AG20443 (cell line): ENCODE measurements around the gene RNF14.

Source experiments
- DNase-seq: peaks from one replicate; pipeline ENCODE4 v3.0.0; 2012; ENCODE audit warnings: low spot score, mixed read lengths

Gene RNF14

DNA sequence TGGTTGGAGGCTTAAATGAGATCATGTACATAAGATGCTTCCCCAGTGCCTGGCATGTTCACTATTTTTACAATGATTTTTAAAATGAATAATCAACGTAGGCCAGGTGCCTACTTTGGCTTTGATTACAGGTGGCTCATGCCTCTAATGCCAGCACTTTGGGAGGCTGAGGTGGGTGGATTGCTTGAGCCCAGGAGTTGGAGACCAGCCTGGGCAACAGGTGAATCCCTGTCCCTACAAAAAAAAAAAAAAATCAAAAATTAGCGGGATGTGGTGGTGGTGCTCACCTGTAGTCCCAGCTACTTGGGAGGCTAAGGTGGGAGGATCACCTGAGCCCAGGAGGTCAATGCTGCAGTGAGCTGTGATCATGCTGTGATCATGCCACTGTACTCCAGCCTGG is 20.1 kb upstream of the RNF14 start:
- no peak for DNase-seq

DNA sequence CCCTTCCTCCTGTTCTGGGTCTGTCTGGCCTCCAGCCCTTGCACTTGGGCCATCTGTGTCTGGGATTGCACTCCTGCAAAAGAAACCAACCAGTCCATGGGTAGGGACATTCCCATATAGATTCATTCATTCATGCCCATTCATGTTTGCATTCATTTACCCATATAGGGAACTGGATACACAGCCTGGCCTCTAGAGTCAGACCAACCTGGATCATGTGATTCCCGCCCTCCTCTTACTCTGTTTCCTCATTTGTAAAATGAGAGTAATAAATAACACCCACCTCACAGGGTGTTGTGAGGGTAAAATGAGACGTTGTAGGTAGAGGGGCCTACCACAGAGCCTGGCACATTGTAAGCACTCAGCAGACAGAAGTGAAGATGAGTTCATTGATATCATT is 19.4 kb upstream of the RNF14 start:
- no peak for DNase-seq

DNA sequence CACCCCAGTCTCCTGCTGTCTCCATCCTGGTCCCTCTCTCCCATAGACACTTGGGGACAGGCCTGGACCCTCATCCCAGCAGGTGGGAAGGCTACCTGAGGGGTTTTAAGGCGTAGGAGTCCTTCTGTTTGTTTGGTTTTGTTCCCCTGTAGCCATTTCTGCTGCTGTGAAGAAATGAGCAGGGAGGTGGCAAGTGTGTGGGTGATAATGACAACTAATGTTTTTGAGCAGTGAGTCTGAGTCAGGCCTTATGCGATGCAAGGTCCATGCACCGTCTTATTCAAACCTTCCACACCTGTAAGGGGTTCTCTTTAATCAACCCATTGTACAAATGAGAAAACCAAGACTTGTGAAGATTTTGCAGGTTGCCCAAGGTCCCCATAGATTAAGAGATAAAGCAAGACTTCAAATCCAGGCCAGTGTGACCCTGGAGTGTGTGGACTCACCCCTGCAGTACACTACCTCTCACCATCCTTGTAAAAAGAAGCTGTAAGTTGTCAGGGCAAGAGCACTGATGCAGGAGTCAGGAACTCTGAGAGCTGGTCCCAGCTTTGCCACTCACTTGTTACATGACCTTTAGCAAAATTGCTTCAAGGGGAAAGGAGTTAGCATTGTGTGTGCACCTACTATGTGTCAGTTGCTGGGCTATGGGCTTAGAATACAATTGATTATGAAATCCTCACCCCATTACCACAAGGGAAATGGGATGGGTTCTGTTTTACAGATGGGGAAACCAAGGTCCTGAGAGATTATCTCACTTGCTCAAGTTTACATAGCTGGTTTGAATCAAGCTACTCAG is 18.5 kb upstream of the RNF14 start:
- DNase-seq = no peak

DNA sequence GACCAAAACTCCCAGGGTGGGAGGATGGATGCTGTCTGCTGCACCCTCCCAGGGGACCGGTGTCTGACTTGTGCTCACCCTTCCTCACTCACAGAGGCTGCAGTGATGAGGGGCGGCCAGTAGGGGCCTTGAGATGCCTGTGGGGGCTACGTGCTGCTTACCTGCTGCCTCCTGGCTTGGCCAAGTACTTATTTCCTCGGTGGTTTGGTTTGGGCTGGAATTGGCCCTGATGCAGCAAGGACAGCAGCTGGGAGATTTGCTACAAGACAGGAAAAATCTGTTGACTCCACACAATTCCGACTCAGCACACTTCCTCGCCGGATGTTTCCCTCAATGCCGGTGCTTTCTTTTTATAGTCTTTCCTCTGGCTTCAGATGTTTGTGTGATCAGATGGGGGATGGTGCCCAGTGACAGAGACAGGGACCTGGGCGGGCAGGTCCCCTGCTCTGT is 17.5 kb upstream of the RNF14 start:
- no peak for DNase-seq

DNA sequence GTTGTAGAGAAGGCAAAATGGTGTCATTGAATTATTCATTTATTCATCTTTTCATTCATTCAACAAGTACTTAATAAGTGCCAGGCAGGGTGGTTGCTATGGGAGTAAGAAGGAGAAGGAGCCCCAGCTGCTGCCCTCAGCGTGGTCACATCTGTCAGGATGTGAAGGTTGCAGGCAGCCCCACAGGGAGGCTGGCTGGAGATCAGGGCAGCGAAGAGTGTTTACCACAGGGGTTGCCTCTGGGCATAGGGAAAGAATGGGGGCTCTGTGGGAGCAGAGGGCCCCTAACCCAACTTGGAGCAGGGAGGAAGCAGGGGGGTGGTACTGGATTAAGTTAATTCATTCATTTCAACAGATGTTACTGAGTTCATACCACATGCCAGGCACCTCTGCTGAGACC is 16.9 kb upstream of the RNF14 start:
- no peak for DNase-seq

DNA sequence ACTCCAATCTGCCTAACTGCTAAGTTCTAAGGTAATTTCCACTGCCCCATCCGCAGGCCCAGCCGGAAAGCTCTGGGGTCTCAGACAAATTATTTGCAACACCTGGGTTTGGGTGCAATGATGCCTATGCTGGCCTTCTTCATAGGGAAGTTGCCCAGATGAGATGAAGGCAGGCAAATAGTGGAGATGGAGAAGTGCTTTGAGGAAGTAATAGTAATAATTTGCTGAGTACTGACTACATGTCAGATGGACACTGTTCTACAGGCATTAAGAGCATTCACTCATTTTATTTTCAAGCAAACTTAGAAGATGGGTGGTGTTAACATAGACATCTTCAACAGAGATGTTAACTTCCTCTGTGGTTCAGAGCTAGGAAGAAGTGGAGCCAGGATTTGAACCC is 14.7 kb upstream of the RNF14 start:
- no peak for DNase-seq

DNA sequence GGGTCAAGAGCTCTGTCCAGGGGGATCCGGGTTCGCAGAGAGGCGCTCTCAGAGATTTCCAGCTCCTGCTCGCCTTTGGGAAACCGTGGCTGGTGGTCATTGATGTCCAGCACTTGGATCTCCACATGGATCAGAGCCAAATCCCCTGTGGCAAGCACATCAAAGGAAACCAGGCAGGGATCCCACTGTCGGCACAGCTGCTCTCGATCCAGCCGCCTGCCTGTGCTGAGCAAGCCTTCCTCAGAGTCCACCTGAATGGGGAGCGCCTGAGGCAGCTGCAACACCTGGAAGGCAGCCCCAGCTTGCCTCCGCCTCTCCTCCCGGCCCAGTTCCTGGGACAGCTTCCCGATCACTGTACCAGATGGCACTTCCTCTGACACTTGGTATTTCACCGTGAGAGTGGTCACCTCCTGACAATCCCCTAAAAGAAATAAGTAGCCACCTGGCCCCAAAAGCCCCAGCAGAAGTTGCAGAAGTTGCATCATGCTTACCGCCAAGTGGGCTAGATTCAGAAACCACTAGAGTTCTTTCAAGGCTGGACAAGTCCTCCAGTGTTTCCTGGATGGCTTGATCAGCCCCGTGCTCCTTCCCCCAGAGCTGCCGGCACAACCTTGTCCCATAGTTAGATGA is 11.4 kb upstream of the RNF14 start:
- no peak for DNase-seq

DNA sequence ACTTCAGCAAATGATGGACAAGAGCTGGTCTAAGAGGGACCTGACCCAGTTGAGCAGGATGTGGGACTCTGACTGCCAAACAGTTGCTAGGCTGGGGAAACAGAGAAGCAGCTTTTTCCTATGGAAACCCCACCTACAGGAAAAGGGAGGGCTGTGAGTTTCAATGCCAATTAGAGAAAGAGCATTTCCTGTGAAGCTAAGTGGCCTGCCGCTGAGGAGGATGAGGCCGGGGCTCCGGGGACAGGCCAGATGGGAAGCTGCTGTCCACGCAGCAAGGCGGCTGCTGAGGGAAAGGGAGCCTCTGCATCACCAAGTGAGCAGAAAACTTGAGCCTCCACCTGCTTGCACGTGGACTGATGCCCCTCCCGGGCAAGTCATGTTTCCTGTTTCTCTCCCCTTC is 10.8 kb upstream of the RNF14 start, which contains the start of gene PCDH12:
Gene PCDH12 (minus strand): TSS at position 90 of the 400 bp plus-strand sequence. CDS start 351 bp downstream, outside the sequence.
- DNase-seq = no peak

DNA sequence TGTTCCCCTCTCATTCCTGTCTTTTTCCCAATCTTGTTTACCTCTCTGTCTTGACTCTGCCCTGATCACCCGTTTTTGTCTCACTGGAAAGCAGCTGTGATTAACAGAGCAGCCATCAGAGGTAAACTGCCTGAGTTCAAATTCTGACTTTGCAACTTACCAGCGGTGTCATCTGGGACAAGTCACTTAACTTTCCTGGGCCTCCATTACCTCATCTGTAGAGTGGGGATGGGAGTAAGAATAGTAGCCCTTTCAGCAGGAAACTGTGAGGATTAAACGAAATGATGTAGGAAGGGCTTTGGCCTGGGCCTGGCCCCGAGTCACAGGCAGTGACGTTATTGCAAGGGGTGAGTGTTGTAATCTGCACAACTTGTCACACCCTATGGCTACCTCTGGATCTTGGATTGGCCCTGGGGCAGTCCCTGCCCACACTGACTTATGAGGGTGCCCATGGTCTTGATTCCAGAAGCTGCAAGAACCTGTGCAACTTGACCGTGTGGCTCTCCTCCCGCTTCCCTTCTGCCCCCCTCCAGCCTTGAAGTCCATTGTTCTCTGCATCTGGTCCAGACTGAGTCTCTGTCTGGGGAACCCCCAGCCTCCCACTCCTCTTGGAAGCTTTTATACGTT is 10.2 kb upstream of the RNF14 start:
- peak; percentile 48 for DNase-seq

DNA sequence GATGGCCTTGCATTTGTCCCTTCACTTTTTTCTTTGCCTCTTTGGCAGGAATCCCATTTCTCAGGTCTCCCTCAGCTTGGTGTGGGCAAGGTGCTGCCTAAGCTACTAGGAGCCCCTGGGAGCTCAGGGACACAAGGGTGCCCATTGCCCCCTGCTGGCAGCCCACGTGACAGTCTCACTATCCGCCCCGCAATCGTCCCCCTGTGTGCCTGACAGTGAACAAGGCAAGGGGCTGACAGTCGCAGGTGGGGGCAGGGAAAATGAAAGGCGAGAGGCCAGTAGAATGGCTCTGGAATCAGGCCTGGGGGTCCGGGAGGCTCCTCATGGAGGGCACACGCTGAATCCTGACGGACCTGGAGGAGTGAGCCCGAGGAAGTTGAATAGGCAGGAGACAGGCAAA is 8.9 kb upstream of the RNF14 start:
- no peak for DNase-seq

DNA sequence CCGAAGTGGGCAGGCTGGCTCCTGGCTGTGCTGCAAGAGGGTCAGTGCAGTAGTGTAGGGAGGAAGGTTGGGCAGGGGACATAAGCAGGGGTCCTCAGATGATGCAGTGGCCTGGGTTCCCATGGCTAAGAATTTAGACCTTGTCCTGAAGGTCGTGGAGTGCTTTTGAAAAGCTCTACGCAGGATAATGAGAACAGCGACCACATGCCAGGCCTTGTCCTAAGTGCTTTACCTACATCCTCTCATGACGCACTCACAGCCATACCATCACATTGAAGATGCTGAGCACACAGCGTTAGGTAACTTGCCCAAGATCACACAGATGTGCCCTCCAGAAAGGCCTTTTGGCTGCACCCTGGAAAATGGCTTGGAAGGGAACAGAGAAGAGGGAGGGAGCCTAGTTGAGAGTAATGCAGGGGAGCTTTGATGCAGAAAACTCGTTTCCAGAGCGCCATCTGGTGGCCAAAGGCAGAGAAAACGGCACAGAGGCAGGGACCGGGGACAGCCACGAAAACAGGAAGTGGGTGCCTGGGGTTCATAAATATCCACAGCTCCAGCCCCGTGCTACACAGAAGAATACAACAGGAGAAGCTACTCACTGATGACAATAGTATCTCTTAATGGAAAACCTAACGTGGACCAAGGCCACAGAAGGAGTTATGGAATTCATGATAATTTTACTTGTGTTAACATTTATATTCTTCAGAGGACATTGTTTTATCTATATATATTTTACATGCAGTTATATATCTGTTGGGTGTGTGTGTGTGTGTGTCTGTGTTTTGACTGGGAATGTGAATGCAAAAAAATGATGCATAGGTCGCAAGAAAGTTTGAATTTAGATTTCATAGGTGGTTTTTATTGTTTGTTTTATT is 8.2 kb upstream of the RNF14 start:
- DNase-seq = peak; percentile 91

DNA sequence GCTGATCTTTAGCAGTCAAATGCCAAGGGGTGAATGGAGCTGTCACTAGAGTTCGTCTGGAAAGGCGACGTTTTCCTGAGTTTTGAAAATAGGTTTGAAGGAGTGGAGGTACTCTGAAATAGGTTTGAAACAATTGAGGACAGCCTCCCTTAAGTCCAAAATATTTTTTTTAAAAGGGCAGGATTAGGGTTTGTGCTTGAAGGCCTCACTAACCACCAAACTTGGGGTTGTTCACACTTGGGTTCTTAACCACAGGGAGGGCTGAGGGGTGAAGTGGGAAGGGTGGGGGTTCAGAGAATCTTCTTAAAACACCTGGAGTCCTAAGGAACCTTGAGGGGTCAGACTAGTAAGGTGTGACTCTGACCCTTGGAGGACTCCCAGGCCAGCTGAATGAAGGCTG is 7.4 kb upstream of the RNF14 start:
- no peak for DNase-seq

DNA sequence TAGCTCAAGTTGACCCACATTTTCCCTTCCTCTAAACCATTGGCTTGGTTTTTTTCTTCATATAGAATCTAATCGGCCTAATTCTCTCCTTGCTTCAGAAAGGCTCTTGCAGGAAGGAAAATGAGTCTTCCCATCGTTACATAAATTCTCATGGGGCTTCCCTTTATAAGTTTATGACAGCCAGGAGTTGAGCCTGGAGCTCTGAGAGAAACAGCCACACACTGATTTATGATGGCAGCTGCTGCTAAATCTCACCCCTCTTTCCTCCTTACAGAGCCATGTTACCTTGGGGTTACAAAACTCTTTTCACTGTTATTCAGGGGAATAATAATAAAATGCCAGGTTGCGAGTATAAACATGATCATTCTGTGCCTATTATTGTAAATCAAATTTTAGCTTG is 5.2 kb upstream of the RNF14 start:
- DNase-seq = no peak

DNA sequence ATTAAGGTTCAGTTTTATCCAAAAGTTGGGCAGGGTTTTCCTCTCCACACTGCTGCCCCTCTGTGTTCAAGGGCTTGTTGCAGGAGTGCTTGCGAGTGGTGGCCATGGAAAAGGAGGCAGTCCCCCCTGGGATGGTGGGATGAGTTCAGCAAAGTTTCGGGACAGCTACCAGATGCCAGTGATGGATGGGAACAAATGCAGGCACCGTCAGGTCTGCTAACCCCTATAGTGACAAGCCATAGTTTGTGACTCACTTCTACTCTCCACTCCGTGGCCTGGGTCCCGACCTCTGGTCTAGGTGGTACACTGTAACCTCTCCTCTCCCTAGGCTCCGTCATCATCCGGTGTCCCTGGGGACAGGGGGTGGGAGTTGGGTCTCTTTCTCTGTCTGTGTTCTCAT is 3.8 kb upstream of the RNF14 start:
- no peak for DNase-seq

DNA sequence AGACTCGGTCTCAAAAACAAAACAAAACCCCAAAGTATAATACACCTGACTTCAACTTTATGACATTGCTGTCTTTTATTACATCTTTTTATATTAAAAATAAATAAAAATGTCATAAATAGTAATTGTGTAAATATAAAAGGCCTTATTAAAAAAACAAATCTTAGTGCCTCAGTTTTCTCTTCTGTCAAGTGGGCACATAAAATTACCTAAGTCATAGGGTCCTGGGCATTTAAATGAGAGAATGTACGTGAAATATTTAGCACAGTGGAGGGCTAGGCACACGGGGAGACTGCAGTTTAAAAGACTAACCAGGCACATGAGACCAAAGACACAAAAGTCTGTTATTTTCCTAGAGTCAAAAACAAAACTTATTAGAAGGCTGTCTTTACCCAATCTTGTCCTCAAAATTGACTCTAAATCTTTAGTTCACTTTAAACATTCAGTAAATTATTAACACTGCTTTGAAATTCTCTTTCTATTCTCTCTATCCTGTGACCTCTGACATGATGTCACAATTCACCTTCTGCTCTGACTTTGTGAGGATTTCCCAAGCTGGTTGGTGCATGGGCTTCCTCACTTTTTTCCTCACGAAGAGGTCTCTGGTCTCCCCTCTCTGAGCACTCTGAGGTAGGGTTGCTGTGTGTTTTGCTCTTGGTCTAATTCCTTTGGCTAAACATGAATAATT is 2.5 kb upstream of the RNF14 start:
- DNase-seq = no peak

DNA sequence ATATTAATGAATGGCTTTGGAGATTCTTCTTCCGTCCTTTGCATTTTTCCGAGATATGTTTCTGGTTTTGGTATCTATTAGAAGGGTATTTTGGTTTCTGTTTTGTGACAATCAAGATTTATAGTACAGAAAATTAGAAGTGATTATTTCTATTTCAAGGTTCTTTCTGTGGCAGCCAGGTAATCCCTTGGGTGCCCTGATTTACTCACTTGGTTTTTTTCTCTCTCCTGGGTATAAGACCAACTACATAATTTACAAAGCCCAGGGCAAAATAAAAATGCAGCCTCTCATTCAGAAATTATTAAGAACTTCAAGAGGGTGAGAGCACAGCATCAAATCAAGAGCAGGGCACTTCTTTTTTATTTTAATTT is 2.0 kb upstream of the RNF14 start:
- no peak for DNase-seq

DNA sequence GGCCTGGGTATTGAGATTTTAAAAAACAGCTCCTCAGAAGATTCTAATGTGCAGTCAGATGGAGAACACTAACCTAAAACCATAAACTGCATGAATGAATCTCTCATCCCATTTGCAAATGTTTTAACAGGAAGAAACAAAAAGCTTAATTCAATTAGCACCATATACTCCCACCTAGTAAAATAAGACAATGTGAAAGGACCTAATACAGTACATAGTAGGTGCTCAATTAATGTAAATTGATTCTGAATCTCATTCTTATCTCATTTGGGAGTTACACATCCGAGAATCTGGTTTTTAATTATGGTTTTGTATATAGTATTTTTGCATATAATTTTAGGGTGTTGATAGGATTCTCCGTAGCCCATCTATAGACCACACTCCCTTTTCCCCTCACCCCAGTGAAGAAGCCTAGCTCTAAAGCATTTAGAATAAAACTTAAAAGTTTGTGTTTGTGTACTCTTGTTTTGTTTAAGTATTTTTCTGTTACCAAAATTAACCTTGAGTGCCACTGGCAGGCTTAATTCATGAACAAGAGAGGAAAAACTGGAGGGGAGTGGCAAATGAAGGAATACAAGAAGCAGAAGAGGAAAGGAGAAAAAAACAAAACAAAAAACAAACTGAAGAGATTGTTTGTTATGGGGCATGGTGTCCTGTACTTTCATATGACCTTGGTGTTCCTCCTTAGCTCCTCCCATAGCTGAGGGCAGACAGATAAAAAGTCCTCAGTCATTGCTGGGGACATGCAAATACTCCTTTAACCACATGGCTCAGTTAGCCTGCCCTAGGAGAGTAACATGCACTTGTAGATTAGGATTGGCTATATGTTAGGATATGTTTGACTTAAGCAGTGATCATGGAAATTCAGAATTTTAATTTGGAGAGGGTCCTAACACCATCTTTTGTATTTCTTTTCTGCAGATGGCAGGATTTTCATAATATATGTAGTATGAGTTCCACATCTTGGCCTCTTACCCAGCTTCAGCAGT is 1.2 kb downstream of the RNF14 start:
- peak; percentile 42 for DNase-seq

DNA sequence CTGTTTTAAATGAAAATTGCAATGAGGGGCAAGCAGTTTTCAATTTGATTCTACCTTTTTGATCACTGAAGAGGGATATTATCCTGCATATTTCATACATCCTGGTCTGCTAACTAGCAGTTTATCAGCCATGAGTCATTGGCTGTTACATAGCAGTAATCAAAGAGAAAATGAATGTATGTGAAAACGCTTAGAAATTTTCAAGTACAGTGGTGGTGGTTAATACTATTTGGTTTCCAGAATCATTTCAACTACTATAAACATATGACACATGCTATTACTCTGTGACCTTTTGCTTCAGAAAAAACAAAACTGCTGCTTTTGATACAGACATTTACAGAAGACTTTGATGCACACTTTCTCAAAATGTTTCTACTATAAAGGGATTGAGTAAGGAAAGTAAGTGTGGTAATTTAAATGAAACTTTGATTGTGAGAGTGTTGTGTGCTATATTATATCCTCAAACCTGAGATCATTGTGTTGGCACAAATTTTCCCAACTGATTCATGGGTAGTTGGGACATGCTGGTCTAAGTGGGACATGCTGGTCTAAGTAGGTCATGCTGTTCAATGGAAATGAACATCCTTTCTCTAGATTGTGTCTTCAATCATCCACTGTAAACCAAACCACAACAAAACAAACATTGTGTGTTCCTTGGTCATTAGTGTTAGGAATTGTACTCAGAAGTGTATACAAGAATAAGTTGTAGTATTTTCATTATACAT is 5.1 kb downstream of the RNF14 start:
- DNase-seq = no peak

DNA sequence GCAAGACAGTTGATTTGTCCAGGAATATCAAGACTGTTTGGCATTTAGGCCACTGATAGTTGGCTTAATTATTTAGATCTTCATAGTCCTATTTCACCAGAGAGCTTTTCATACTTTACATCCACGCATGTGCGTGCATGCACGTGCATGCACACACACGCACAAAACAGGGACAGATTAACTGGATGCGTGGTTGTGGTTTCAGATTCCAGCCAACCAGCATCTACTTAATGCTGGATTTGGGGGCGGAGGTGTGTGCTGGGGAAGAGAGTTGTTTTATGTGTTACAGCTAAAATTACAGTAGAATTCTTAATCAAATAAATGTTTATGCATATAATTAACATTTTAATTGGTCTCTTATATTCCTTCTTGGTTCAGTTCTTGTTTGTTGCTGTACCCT is 7.3 kb downstream of the RNF14 start:
- no peak for DNase-seq

DNA sequence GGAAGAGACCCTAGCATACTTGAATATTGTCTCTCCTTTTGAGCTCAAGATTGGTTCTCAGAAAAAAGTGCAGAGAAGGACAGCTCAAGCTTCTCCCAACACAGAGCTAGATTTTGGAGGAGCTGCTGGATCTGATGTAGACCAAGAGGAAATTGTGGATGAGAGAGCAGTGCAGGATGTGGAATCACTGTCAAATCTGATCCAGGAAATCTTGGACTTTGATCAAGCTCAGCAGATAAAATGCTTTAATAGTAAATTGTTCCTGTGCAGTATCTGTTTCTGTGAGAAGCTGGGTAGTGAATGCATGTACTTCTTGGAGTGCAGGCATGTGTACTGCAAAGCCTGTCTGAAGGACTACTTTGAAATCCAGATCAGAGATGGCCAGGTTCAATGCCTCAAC is 9.5 kb downstream of the RNF14 start:
- DNase-seq = no peak
